HCT116 (cell line): ENCODE measurements around the gene CXCR2. TPM values are rescaled to one million over a fixed set of nuclear protein-coding genes. Genes with fewer than 3 reads are reported as not detected.

Source experiments
- ATAC-seq: fragments of 200-7000 bp; cut with Tn5 transposase; 2 replicates; pipeline ENCODE4 v1.9.1; 2020; ENCODE audit warnings: mild to moderate bottlenecking, moderate library complexity
- BruUV-seq: library from RNA; stranded (reverse); fragments of 400-500 nt; replicated peaks from 2 replicates; lab custom pipeline; 2021; lab: Mats Ljungman, UMichigan
- CTCF ChIA-PET: fragments of 300-600 bp; sonication (Branson Sonifier 250); formaldehyde crosslinking; loops from one replicate; lab custom pipeline; 2021; ENCODE audit warnings: antibody characterized with exemption; lab: Charles Lee
- POLR2A ChIA-PET: fragments of 300-600, 350-600 bp; sonication (Branson Sonifier 250); formaldehyde crosslinking; loops from one replicate; lab custom pipeline; 2021; ENCODE audit warnings: antibody characterized with exemption; lab: Charles Lee
- RAD21 ChIA-PET, 2 experiments: fragments of 300-600 bp; sonication (Branson Sonifier 250); formaldehyde crosslinking; loops; one replicate each; lab custom pipeline; 2023; ENCODE audit warnings: low total read pairs in 2 of 2; ENCODE audit not compliant: uncharacterized antibody in 2 of 2, unreplicated experiment in 2 of 2, low non-redundant PET in 1 of 2; lab: Charles Lee
- DNase-seq: peaks from one replicate; pipeline ENCODE4 v3.0.0-alpha.2; 2010; ENCODE audit warnings: low read depth, low spot score
- H2AFZ ChIP-seq: fragments of 200-600 bp; shearing (Covaris generic), sonication (generic); 2 replicates; pipeline ENCODE4 v1.6.1; 2017; ENCODE audit warnings: low read depth, mixed run types, mixed read lengths, antibody characterized with exemption, low read length; ENCODE audit not compliant: poor library complexity, severe bottlenecking
- H3K27ac ChIP-seq: 2 replicates; pipeline ENCODE4 v1.5.1; 2012; ENCODE audit warnings: low read depth, low read length
- H3K27me3 ChIP-seq: fragments of 200-600 bp; sonication (generic); 2 replicates; pipeline ENCODE4 v1.6.1; 2016; ENCODE audit warnings: mixed run types, low read length, mixed read lengths; ENCODE audit not compliant: insufficient read depth
- H3K36me3 ChIP-seq, 2 experiments: fragments of 200-500 bp in 1 of 2; fragments of 200-600 bp in 1 of 2; sonication (Bioruptor generic) in 1 of 2; sonication (generic) in 1 of 2; 2 replicates each; pipeline versions ENCODE4 v1.5.1 to v1.6.1; 2014 to 2016; ENCODE audit warnings: low read length in 2 of 2, inconsistent platforms in 1 of 2, mixed read lengths in 1 of 2, mixed run types in 1 of 2; ENCODE audit not compliant: insufficient read depth in 2 of 2, control insufficient read depth in 1 of 2
- H3K4me1 ChIP-seq, 2 experiments: fragments of 200-600 bp in 1 of 2; sonication (generic) in 1 of 2; 2 replicates each; pipeline versions ENCODE4 v1.5.1 to v1.6.1; 2012 to 2017; ENCODE audit warnings: low read length in 2 of 2, inconsistent platforms in 1 of 2, mild to moderate bottlenecking in 1 of 2, mixed read lengths in 1 of 2, mixed run types in 1 of 2, moderate library complexity in 1 of 2; ENCODE audit not compliant: insufficient read depth in 2 of 2, control insufficient read depth in 1 of 2
- H3K4me2 ChIP-seq: fragments of 200-600 bp; sonication (generic); 2 replicates; pipeline ENCODE4 v1.6.1; 2017; ENCODE audit warnings: mixed run types, low read length, mixed read lengths
- H3K4me3 ChIP-seq, 2 experiments: fragments of 200-600 bp in 1 of 2; sonication (generic) in 1 of 2; replicated peaks in 1 of 2; 2 replicates each; pipeline ENCODE4 v1.5.1; 2011 to 2016; ENCODE audit warnings: low read length in 2 of 2, control low read depth in 1 of 2, low read depth in 1 of 2, mild to moderate bottlenecking in 1 of 2, mixed read lengths in 1 of 2, mixed run types in 1 of 2
- H3K79me2 ChIP-seq: fragments of 200-600 bp; sonication (generic); 2 replicates; pipeline ENCODE4 v1.6.1; 2017; ENCODE audit warnings: mild to moderate bottlenecking, mixed run types, low read length, moderate library complexity, mixed read lengths; ENCODE audit not compliant: insufficient read depth
- H3K9ac ChIP-seq: fragments of 200-600 bp; sonication (generic); 2 replicates; pipeline ENCODE4 v1.6.1; 2016; ENCODE audit warnings: low read length, mixed read lengths
- H3K9me2 ChIP-seq: fragments of 200-600 bp; sonication (generic), shearing (Covaris generic); 2 replicates; pipeline ENCODE4 v1.6.1; 2017; ENCODE audit warnings: mixed run types, mild to moderate bottlenecking, moderate library complexity; ENCODE audit not compliant: insufficient read depth
- H3K9me3 ChIP-seq, 2 experiments: fragments of 200-500 bp in 1 of 2; fragments of 200-600 bp in 1 of 2; sonication (Bioruptor generic) in 1 of 2; sonication (generic) in 1 of 2; 2 replicates each; pipeline ENCODE4 v1.6.1; 2014 to 2017; ENCODE audit warnings: low read length in 2 of 2, mixed read lengths in 2 of 2, inconsistent platforms in 1 of 2, low read depth in 1 of 2, mild to moderate bottlenecking in 1 of 2, mixed run types in 1 of 2, moderate library complexity in 1 of 2; ENCODE audit not compliant: control insufficient read depth in 1 of 2, insufficient read depth in 1 of 2
- H4K20me1 ChIP-seq: fragments of 200-600 bp; sonication (generic), shearing (Covaris generic); 2 replicates; pipeline ENCODE4 v1.6.1; 2017; ENCODE audit warnings: mixed run types, mild to moderate bottlenecking, moderate library complexity; ENCODE audit not compliant: insufficient read depth
- ATF3 ChIP-seq: IDR thresholded peaks from 2 replicates; pipeline ENCODE4 v1.6.1; 2012
- CEBPB ChIP-seq: IDR thresholded peaks from 2 replicates; pipeline ENCODE4 v1.6.1; 2012; ENCODE audit warnings: low read depth
- EGR1 ChIP-seq: IDR thresholded peaks from 2 replicates; pipeline ENCODE4 v1.6.1; 2012; ENCODE audit warnings: low read depth
- EZH2phosphoT487 ChIP-seq: fragments of 200-600 bp; IDR thresholded peaks from 2 replicates; pipeline ENCODE4 v1.6.1; 2018; ENCODE audit warnings: antibody characterized with exemption, borderline replicate concordance
- POLR2A ChIP-seq: IDR thresholded peaks from 2 replicates; pipeline ENCODE4 v1.7.0; 2011; ENCODE audit warnings: borderline replicate concordance; ENCODE audit not compliant: insufficient read depth, insufficient read length; ENCODE audit errors: extremely low read depth
- REST ChIP-seq: IDR thresholded peaks from 2 replicates; pipeline ENCODE4 v1.6.1; 2012; ENCODE audit warnings: low read depth
- SP1 ChIP-seq: IDR thresholded peaks from 2 replicates; pipeline ENCODE4 v1.6.1; 2012; ENCODE audit warnings: low read depth
- YY1 ChIP-seq: IDR thresholded peaks from 2 replicates; pipeline ENCODE4 v1.6.1; 2011; ENCODE audit warnings: low read length, low read depth, moderate library complexity, mild to moderate bottlenecking; ENCODE audit not compliant: insufficient replicate concordance; ENCODE audit errors: extremely low read depth
- ZNF274 ChIP-seq: fragments of 200-500 bp; sonication (Bioruptor generic); IDR thresholded peaks from 2 replicates; pipeline ENCODE4 v1.6.1; 2014; ENCODE audit warnings: mild to moderate bottlenecking, low read depth, low read length, inconsistent platforms
- intact Hi-C: fragments of 100-400 bp; cut with micrococcal nuclease; formaldehyde crosslinking; loops from 2 replicates; pipeline ENCODE4 v1.10.0; 2022
- total RNA-seq: library from RNA; stranded (reverse); gene quantifications from one replicate; pipeline ENCODE4 v1.2.1, GENCODE V29; 2021; ENCODE audit not compliant: unreplicated experiment
- TF ChIP-seq, protein P1 (sequence below): IDR thresholded peaks from 2 replicates; pipeline ENCODE4 v1.6.1; 2011; ENCODE audit warnings: mild to moderate bottlenecking, low read length, moderate library complexity; ENCODE audit not compliant: insufficient replicate concordance; ENCODE audit errors: extremely low read depth

CXCR2 gene
- total RNA-seq, 1 experiment from 2014 or later = 0.15 TPM

- no peak overlapping the region for H3K27ac ChIP-seq
- ChIA-PET CTCF (no interaction called here), RAD21 (no interaction called here), POLR2A (no interaction called here)
- H4K20me1 ChIP-seq = no peaks in the 10 kb centered on the region
- no peaks in the 10 kb centered on the region for H3K9me2 ChIP-seq
- TF ChIP-seq, protein P1, sequence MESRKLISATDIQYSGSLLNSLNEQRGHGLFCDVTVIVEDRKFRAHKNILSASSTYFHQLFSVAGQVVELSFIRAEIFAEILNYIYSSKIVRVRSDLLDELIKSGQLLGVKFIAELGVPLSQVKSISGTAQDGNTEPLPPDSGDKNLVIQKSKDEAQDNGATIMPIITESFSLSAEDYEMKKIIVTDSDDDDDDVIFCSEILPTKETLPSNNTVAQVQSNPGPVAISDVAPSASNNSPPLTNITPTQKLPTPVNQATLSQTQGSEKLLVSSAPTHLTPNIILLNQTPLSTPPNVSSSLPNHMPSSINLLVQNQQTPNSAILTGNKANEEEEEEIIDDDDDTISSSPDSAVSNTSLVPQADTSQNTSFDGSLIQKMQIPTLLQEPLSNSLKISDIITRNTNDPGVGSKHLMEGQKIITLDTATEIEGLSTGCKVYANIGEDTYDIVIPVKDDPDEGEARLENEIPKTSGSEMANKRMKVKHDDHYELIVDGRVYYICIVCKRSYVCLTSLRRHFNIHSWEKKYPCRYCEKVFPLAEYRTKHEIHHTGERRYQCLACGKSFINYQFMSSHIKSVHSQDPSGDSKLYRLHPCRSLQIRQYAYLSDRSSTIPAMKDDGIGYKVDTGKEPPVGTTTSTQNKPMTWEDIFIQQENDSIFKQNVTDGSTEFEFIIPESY = no peak
- TF ChIP-seq CEBPB = no peak
- H3K27me3 ChIP-seq = no peaks in the 10 kb centered on the region
- no peak for DNase-seq
- no peak overlapping the region for H3K4me3 ChIP-seq
- H3K9ac ChIP-seq = no peak overlapping the region
- peaks cover 0 to 6% of the 10 kb centered on the region in 2 experiments; a peak in 2 of 4 replicates for H3K4me1 ChIP-seq
- H3K79me2 ChIP-seq = no peaks in the 10 kb centered on the region
- H2AFZ ChIP-seq = no peak overlapping the region
- no peak for ATAC-seq
- BruUV-seq = no TSS peak
- intact Hi-C loops = no loop called here
- H3K36me3 ChIP-seq = no peaks in the 10 kb centered on the region
- no peak overlapping the region for H3K4me2 ChIP-seq
- no peaks in the 10 kb centered on the region for H3K9me3 ChIP-seq
These were observed 48.2 kb upstream of the CXCR2 start for GRCh38 chr2:218077464-218078216.

- Histone ChIP-seq H3K79me2 (no peaks in the 10 kb centered on the region), H3K27me3 (no peaks in the 10 kb centered on the region), H3K4me3 (no peak overlapping the region), H4K20me1 (no peaks in the 10 kb centered on the region), H3K9me2 (no peaks in the 10 kb centered on the region), H3K9me3 (no peaks in the 10 kb centered on the region), H3K27ac (no peak overlapping the region), H3K36me3 (no peaks in the 10 kb centered on the region), H3K4me1 (no peaks in the 10 kb centered on the region), H2AFZ (no peak overlapping the region), H3K9ac (no peak overlapping the region), H3K4me2 (no peak overlapping the region)
- no peak for DNase-seq
- intact Hi-C loops = no loop called here
- ChIA-PET POLR2A (no interaction called here), CTCF (interaction anchor here (1.2 kb wide), 1 partner anchor 10 kb away, joined by 4 read pairs; no protein-coding TSS in a partner anchor), RAD21 (no interaction called here)
- BruUV-seq = no TSS peak
- no peak for ATAC-seq
- TF ChIP-seq REST = no peak
- no peak for TF ChIP-seq ATF3
- no peak for TF ChIP-seq POLR2A
- TF ChIP-seq EZH2phosphoT487 = no peak
- no peak for TF ChIP-seq SP1
- no peak for TF ChIP-seq ZNF274
- TF ChIP-seq YY1 = no peak
- no peak for TF ChIP-seq CEBPB
- no peak for TF ChIP-seq EGR1
These were observed 45.6 kb upstream of the CXCR2 start for GRCh38 chr2:218079943-218080913.
